Effector memory CD8-positive, alpha-beta T cell (primary cell): Measurements from ENCODE around the gene TMSB4X.
"Not testable (repeated sequence)": the region's sequence is repeated elsewhere in the genome, so short reads cannot be mapped to it uniquely, and the experiment has no call there.

Source experiments
- ATAC-seq: fragments of 150-1000 bp; cut with Tn5 transposase; replicated peaks from 2 replicates; pipeline ENCODE4 v1.10.0; 2021; ENCODE audit warnings: mild to moderate bottlenecking, moderate library complexity
- DNase-seq, 3 experiments: peaks; one replicate each; pipeline ENCODE4 v3.0.0; 2021
- H3K27ac Mint-ChIP-seq, 2 donors: one replicate each; pipeline ENCODE4 v1.8.0; 2022; ENCODE audit warnings: mild to moderate bottlenecking in 2 of 2, mixed read lengths in 2 of 2, moderate library complexity in 2 of 2
- H3K27me3 Mint-ChIP-seq, 2 donors: one replicate each; pipeline ENCODE4 v1.8.0; 2022; ENCODE audit warnings: mixed read lengths in 2 of 2
- H3K36me3 Mint-ChIP-seq: one replicate; pipeline ENCODE4 v1.8.0; 2022; ENCODE audit warnings: mild to moderate bottlenecking, moderate library complexity, mixed read lengths; ENCODE audit not compliant: insufficient read depth
- H3K4me1 Mint-ChIP-seq, 2 donors: one replicate each; pipeline ENCODE4 v1.8.0; 2022; ENCODE audit warnings: low read depth in 2 of 2, mixed read lengths in 2 of 2
- H3K4me3 Mint-ChIP-seq, 2 donors: one replicate each; pipeline ENCODE4 v1.8.0; 2022; ENCODE audit warnings: mild to moderate bottlenecking in 2 of 2, mixed read lengths in 2 of 2, moderate library complexity in 2 of 2
- H3K9me3 Mint-ChIP-seq, 2 donors: one replicate each; pipeline ENCODE4 v1.8.0; 2022; ENCODE audit warnings: mixed read lengths in 2 of 2

Gene TMSB4X

GRCh38 chrX:12974305-12974795 lies 560 bp upstream of the TMSB4X start:
- peaks cover 78% of the 10 kb centered on the region for H3K36me3 Mint-ChIP-seq
- peaks cover 28 to 36% of the 10 kb centered on the region in 2 donors for H3K4me1 Mint-ChIP-seq

GRCh38 chrX:12975670-12975965 lies 708 bp downstream of the TMSB4X start:
- Mint-ChIP-seq H3K27me3 (no peaks in the 10 kb centered on the region), H3K9me3 (no peaks in the 10 kb centered on the region), H3K4me1 (peaks cover 25 to 42% of the 10 kb centered on the region in 2 donors), H3K27ac (peak overlapping the region; percentile 98 to 99), H3K36me3 (peaks cover 89% of the 10 kb centered on the region), H3K4me3 (peak overlapping the region; percentile 94 to 98)
- DNase-seq (no peak), ATAC-seq (no peak)

More at GRCh38 chrX:12974305-12974795, 560 bp upstream of the TMSB4X start:
- H3K4me3 Mint-ChIP-seq = peak overlapping the region; percentile 94 to 98
- no peaks in the 10 kb centered on the region for H3K27me3 Mint-ChIP-seq
- H3K27ac Mint-ChIP-seq = peak overlapping the region; percentile 98 to 99
- no peaks in the 10 kb centered on the region for H3K9me3 Mint-ChIP-seq
- DNase-seq (no peak), ATAC-seq (peak; percentile 14)

- Mint-ChIP-seq H3K4me3 (peak overlapping the region; percentile 94 to 98), H3K4me1 (peaks cover 22 to 41% of the 10 kb centered on the region in 2 donors), H3K36me3 (peaks cover 85% of the 10 kb centered on the region), H3K27me3 (no peaks in the 10 kb centered on the region), H3K27ac (peak overlapping the region; percentile 98 to 99), H3K9me3 (no peaks in the 10 kb centered on the region)
- no peak for DNase-seq
- ATAC-seq = no peak
These were observed 1.2 kb downstream of the TMSB4X start for GRCh38 chrX:12975991-12976558.

GRCh38 chrX:12976819-12977732 lies 2.2 kb downstream of the TMSB4X start:
- Mint-ChIP-seq H3K4me1 (peaks cover 20 to 35% of the 10 kb centered on the region in 2 donors), H3K36me3 (peaks cover 84% of the 10 kb centered on the region), H3K27ac (peak overlapping the region; percentile 98 to 99), H3K4me3 (peak overlapping the region; percentile 94 to 98)
- H3K9me3 Mint-ChIP-seq, ATAC-seq, DNase-seq, H3K27me3 Mint-ChIP-seq: not testable (repeated sequence)

GRCh38 chrX:12977761-12978204 lies 2.9 kb downstream of the TMSB4X start:
- Mint-ChIP-seq H3K36me3 (peaks cover 83% of the 10 kb centered on the region), H3K9me3 (no peaks in the 10 kb centered on the region), H3K27ac (peak overlapping the region; percentile 98 to 99), H3K4me3 (peak overlapping the region; percentile 94 to 98), H3K27me3 (no peaks in the 10 kb centered on the region), H3K4me1 (peaks cover 23 to 35% of the 10 kb centered on the region in 2 donors)
- no peak for ATAC-seq
- DNase-seq = no peak

- Mint-ChIP-seq H3K36me3 (peaks cover 76% of the 10 kb centered on the region), H3K27ac (peak overlapping the region; percentile 98 to 99), H3K27me3 (no peaks in the 10 kb centered on the region), H3K4me3 (peak overlapping the region; percentile 94 to 98), H3K9me3 (no peaks in the 10 kb centered on the region), H3K4me1 (peaks cover 22 to 35% of the 10 kb centered on the region in 2 donors)
- DNase-seq (peak; percentile 57 to 64 (median 63)), ATAC-seq (peak; percentile 70)
These were observed 3.5 kb downstream of the TMSB4X start for GRCh38 chrX:12978205-12979025.

GRCh38 chrX:12979026-12979607 lies 4.2 kb downstream of the TMSB4X start:
- ATAC-seq = no peak
- DNase-seq = no peak
- H3K9me3 Mint-ChIP-seq = no peaks in the 10 kb centered on the region
- peaks cover 27 to 37% of the 10 kb centered on the region in 2 donors for H3K4me1 Mint-ChIP-seq
- peaks cover 69% of the 10 kb centered on the region for H3K36me3 Mint-ChIP-seq
- peak overlapping the region; percentile 98 to 99 for H3K27ac Mint-ChIP-seq
- H3K4me3 Mint-ChIP-seq = peak overlapping the region; percentile 94 to 98
- H3K27me3 Mint-ChIP-seq = no peaks in the 10 kb centered on the region

GRCh38 chrX:12979616-12980015 lies 4.7 kb downstream of the TMSB4X start:
- ATAC-seq (no peak), DNase-seq (no peak)
- Mint-ChIP-seq H3K9me3 (no peaks in the 10 kb centered on the region), H3K4me3 (peak overlapping the region; percentile 94 to 98), H3K27me3 (no peaks in the 10 kb centered on the region), H3K4me1 (peaks cover 30 to 42% of the 10 kb centered on the region in 2 donors), H3K36me3 (peaks cover 66% of the 10 kb centered on the region), H3K27ac (peak overlapping the region; percentile 98 to 99)

GRCh38 chrX:12980039-12980438 lies 5.1 kb downstream of the TMSB4X start:
- H3K4me1 Mint-ChIP-seq = peaks cover 31 to 44% of the 10 kb centered on the region in 2 donors

GRCh38 chrX:12981880-12982279 lies 7.0 kb downstream of the TMSB4X start:
- Mint-ChIP-seq H3K4me3 (peak overlapping the region; percentile 61 to 68), H3K27ac (peak overlapping the region; percentile 22 to 66), H3K4me1 (peaks cover 41 to 61% of the 10 kb centered on the region in 2 donors), H3K36me3 (peaks cover 46% of the 10 kb centered on the region), H3K27me3 (no peaks in the 10 kb centered on the region), H3K9me3 (no peaks in the 10 kb centered on the region)
- ATAC-seq (peak; percentile 14), DNase-seq (no peak)

More at GRCh38 chrX:12980039-12980438, 5.1 kb downstream of the TMSB4X start:
- Mint-ChIP-seq H3K4me3 (peak overlapping the region; percentile 94 to 98), H3K36me3 (peaks cover 65% of the 10 kb centered on the region), H3K27ac (peak overlapping the region; percentile 98 to 99)
- not testable (repeated sequence) for H3K9me3 Mint-ChIP-seq, ATAC-seq, DNase-seq, H3K27me3 Mint-ChIP-seq

GRCh38 chrX:12984603-12985319 lies 9.9 kb downstream of the TMSB4X start:
- Mint-ChIP-seq H3K9me3 (no peaks in the 10 kb centered on the region), H3K27me3 (no peaks in the 10 kb centered on the region), H3K27ac (peak overlapping the region; percentile 80 to 93), H3K4me3 (peak overlapping the region; percentile 40 to 53), H3K4me1 (peaks cover 33 to 48% of the 10 kb centered on the region in 2 donors), H3K36me3 (peaks cover 18% of the 10 kb centered on the region)
- ATAC-seq = peak; percentile 76
- no peak for DNase-seq

GRCh38 chrX:12985331-12985730 lies 10.4 kb downstream of the TMSB4X start:
- Mint-ChIP-seq H3K27ac (peak overlapping the region; percentile 80 to 93), H3K27me3 (no peaks in the 10 kb centered on the region), H3K9me3 (no peaks in the 10 kb centered on the region), H3K4me1 (peaks cover 33 to 47% of the 10 kb centered on the region in 2 donors), H3K36me3 (peaks cover 12% of the 10 kb centered on the region), H3K4me3 (peak overlapping the region; percentile 40 to 53)
- DNase-seq = no peak
- peak; percentile 11 for ATAC-seq
